Muscle layer of colon (tissue), 2 donors: Measurements from ENCODE around the gene PGM3.

Experiments used
- H3K27ac ChIP-seq: one replicate; pipeline ENCODE4 v1.7.0; 2013; ENCODE audit warnings: low read depth, mild to moderate bottlenecking, low read length, moderate library complexity
- H3K27me3 ChIP-seq, 2 donors: one replicate each; pipeline ENCODE4 v1.7.0; 2013; ENCODE audit warnings: low read length in 2 of 2, mild to moderate bottlenecking in 2 of 2; ENCODE audit not compliant: insufficient read depth in 2 of 2, control insufficient read depth in 1 of 2
- H3K36me3 ChIP-seq: one replicate; pipeline ENCODE4 v1.7.0; 2013; ENCODE audit warnings: mild to moderate bottlenecking, low read length; ENCODE audit not compliant: insufficient read depth
- H3K4me1 ChIP-seq: one replicate; pipeline ENCODE4 v1.7.0; 2013; ENCODE audit warnings: mild to moderate bottlenecking, low read length; ENCODE audit not compliant: insufficient read depth
- H3K4me3 ChIP-seq, 2 donors: one replicate each; pipeline ENCODE4 v1.7.0; 2013; ENCODE audit warnings: low read length in 2 of 2, low read depth in 1 of 2, mild to moderate bottlenecking in 1 of 2, moderate library complexity in 1 of 2
- H3K9ac ChIP-seq: one replicate; pipeline ENCODE4 v1.7.0; 2013; ENCODE audit warnings: low read length
- H3K9me3 ChIP-seq: one replicate; pipeline ENCODE4 v1.7.0; 2013; ENCODE audit warnings: mild to moderate bottlenecking, low read length
- donor health status: abdominal sarcoma.
- donor health status: Adenocarcinoma of cecum.

PGM3 gene, protein sequence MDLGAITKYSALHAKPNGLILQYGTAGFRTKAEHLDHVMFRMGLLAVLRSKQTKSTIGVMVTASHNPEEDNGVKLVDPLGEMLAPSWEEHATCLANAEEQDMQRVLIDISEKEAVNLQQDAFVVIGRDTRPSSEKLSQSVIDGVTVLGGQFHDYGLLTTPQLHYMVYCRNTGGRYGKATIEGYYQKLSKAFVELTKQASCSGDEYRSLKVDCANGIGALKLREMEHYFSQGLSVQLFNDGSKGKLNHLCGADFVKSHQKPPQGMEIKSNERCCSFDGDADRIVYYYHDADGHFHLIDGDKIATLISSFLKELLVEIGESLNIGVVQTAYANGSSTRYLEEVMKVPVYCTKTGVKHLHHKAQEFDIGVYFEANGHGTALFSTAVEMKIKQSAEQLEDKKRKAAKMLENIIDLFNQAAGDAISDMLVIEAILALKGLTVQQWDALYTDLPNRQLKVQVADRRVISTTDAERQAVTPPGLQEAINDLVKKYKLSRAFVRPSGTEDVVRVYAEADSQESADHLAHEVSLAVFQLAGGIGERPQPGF

DNA sequence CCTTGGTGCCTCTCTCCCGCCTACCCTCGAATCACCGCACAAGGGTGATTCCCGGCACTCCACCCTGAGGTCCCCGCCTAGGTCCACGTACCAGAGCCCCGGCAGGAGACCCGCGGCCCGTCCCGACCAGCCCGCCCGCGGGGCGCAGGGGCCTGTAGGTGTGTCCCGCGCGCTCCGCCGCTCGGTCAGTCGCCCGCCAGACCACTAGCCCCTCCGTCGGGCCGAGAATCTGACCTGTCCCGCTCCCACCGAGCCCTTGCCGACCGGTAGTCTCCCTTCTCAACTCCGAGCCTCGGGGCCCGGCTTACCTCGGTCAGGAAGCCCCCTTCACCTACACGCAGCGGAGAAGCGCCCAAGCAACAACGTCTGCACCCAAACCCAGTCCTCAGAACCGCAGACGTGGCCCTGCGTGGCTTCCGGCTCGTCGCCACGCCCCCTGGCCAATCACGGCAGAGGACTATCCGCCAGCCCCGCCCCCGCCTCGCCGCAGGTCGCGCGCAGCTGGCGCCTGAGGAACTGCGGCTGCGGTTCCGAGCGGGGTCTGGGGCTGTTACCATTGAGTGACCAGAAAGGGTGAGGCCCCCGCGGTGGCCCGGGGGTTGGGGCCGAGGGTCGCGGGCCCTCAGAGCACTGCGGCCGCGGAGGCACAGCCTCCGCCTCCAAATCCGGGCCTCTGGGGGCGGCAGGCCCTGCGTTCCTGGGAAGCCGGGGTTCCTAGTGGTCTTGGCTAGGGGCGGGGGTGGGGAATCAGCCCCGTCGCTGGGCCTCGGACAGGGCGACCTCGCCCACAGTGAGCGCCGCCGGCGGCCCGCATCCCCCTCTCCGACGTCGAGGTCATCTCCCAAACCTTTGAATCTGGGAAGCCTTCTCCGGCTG is at the start of gene PGM3, which contains the start of gene RWDD2A:
Gene PGM3 (minus strand): TSS at position 395 of the 876 bp plus-strand sequence. CDS start 2,253 bp downstream, outside the sequence.
Gene RWDD2A (plus strand): TSS at position 487 of the 876 bp plus-strand sequence. CDS start 1,095 bp downstream, outside the sequence.
- Histone ChIP-seq H3K4me1 (peaks cover 11% of the 10 kb centered on the region), H3K27me3 (no peaks in the 10 kb centered on the region), H3K9ac (peak within 1 kb of the TSS; percentile 73), H3K4me3 (peak within 1 kb of the TSS; percentile 78 to 98), H3K9me3 (no peaks in the 10 kb centered on the region), H3K27ac (peak within 1 kb of the TSS; percentile 91), H3K36me3 (peaks cover 15% of the 10 kb centered on the region)

DNA sequence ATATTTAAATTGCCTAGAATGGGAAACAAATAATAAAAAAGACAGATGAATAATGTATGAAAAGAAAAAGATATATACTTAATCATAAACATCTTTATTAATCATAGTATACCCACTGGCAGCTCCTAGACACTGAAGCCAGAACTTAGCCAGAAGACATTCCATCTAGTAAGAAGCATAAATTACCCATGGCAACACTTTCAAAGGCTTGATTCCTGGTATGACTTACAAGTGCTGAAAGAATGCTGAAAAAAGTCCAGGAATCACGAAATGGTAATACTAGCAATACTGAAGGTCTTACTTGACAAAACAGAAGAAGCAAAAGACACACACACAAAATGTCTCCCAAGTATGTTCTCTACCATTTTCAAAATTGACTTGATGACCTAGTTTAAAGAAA is 38.1 kb upstream of the PGM3 start:
- Histone ChIP-seq H3K27ac (no peak overlapping the region), H3K9ac (no peak overlapping the region), H3K4me1 (no peaks in the 10 kb centered on the region), H3K9me3 (no peaks in the 10 kb centered on the region), H3K27me3 (no peaks in the 10 kb centered on the region), H3K4me3 (no peak overlapping the region), H3K36me3 (no peaks in the 10 kb centered on the region)

DNA sequence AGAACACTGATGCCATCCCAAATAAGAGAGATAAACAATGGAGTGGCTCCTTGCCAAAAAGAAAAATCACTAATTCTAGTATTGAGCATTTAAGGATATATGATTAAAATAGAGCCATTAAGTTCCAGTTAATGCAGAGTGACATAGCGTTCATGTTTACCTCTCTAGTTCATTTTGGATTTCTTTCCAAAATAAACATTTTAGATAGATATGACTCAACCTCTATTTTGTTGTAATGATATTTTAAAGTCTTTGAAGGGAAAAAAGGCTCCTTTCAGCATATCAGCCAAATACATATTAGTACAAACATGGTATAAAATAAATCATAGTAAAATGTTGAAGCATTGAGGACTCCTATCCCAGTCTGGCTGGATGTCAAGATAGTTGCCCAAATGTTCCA is 33.5 kb upstream of the PGM3 start:
- Histone ChIP-seq H3K36me3 (no peaks in the 10 kb centered on the region), H3K4me1 (no peaks in the 10 kb centered on the region), H3K9me3 (no peaks in the 10 kb centered on the region), H3K27ac (no peak overlapping the region), H3K4me3 (no peak overlapping the region), H3K9ac (no peak overlapping the region), H3K27me3 (no peaks in the 10 kb centered on the region)

DNA sequence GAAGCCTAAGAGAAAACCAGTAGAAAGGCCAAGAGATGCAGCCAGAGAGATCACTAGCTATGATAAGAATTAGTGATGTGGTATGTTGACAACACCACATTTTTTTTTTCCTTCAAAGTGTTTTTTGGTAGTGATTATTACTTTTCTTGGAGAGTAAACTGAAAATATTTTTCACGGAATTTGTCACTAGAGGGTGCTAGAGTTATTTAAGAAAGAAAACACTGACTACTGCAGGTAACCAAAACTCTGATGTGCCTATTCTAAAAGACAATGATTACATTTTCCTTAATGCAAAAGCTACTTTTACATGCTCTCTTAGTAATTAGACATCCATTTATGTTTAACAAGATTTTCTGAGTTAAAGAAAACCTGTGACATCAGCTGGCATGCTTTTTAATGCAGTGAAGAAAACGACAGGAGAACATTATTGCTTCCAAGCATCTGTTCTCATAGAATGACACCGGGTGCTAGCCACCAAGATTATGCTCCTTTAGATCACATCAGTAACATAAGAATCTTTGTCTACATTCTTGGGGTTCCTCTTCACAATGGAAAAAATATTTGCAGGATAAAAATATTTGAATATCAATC is 28.9 kb upstream of the PGM3 start:
- Histone ChIP-seq H3K27ac (no peak overlapping the region), H3K27me3 (no peaks in the 10 kb centered on the region), H3K9ac (no peak overlapping the region), H3K36me3 (no peaks in the 10 kb centered on the region), H3K4me3 (no peak overlapping the region), H3K9me3 (no peaks in the 10 kb centered on the region), H3K4me1 (no peaks in the 10 kb centered on the region)

DNA sequence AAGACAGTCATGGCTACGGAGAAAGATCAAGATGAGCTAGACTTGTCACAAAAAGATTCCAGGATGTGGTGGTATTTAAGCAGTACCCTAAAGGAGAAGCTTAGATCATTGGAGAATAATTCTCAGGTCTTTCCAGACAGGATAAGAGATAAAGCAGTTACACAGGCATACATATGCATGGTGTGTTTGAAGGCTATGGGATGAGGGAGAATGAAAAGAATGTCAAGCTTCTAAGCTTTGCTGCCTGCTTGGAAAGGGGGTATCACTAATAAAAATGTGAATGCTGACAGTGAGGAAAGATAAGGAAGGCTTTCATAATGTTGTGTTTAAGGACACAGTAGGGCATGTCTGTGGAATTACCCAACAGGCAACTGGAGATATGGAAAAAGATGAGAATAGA is 28.2 kb upstream of the PGM3 start:
- no peak overlapping the region for H3K9ac ChIP-seq
- H3K4me1 ChIP-seq: no peaks in the 10 kb centered on the region
- H3K9me3 ChIP-seq: no peaks in the 10 kb centered on the region
- H3K4me3 ChIP-seq: no peak overlapping the region
- H3K27ac ChIP-seq: no peak overlapping the region
- H3K27me3 ChIP-seq: no peaks in the 10 kb centered on the region
- H3K36me3 ChIP-seq: no peaks in the 10 kb centered on the region

DNA sequence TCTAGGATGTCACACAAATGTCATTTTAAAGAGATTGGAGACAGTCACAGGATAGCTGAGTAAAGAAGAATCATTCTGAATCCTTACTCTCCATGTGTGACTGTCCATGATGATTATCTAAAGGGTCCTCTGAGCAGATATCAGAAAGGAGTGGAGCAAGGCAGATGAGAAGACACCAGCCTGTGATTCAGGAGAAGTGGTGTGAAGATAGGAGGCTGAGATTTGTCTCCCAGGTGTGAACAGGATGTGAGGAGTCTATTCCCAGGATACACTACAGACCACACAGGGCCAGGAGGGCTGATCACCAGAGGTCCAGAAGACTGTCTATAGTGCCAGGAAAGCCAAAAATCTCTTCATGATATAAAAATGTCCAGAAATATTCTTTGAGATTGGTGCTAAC is 27.1 kb upstream of the PGM3 start:
- no peak overlapping the region for H3K4me3 ChIP-seq
- no peak overlapping the region for H3K27ac ChIP-seq
- H3K27me3 ChIP-seq: no peaks in the 10 kb centered on the region
- no peaks in the 10 kb centered on the region for H3K4me1 ChIP-seq
- H3K9me3 ChIP-seq: no peaks in the 10 kb centered on the region
- H3K9ac ChIP-seq: no peak overlapping the region
- H3K36me3 ChIP-seq: no peaks in the 10 kb centered on the region

DNA sequence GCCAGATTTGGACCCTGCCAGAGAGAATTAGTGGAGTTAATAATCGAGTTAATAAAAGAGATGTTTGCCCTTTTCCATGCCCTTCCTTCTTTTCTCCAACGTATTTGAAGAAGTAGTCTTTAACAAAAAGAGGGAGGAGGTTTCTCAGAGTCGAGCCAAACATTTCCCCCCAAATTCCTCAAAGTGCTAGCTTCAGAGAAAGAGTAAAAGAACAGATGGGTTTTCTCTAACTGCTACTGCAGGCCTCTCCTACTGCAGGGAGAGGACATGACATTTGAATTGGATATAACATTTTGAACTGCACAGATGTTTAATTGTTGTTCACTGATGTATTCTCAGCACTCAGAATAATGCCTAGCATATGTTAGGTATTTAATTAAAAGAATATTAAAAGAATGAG is 25.6 kb upstream of the PGM3 start:
- Histone ChIP-seq H3K4me3 (no peak overlapping the region), H3K36me3 (no peaks in the 10 kb centered on the region), H3K27ac (no peak overlapping the region), H3K9ac (no peak overlapping the region), H3K27me3 (no peaks in the 10 kb centered on the region), H3K9me3 (no peaks in the 10 kb centered on the region), H3K4me1 (no peaks in the 10 kb centered on the region)

DNA sequence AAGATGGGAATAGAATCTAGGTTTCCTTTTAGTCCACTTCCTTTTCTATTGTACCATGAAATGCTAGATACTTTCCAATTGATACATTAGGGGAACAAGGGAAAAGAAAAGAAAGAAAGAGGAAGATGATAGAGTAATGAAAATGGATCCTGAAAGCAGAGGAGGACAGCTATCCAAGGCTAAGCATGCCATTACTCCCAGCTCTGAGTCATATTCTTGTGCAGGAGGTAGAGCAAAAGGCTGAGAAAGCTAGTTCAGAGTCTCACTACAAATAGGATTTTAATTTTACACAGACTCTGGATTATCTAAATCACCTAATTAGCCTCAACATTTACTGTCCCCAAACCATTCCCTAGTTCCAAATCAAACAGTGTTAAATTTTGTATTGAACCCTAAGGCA is 23.7 kb upstream of the PGM3 start:
- H3K27me3 ChIP-seq: no peaks in the 10 kb centered on the region
- no peak overlapping the region for H3K27ac ChIP-seq
- H3K36me3 ChIP-seq: no peaks in the 10 kb centered on the region
- no peak overlapping the region for H3K9ac ChIP-seq
- no peak overlapping the region for H3K4me3 ChIP-seq
- no peaks in the 10 kb centered on the region for H3K4me1 ChIP-seq
- no peaks in the 10 kb centered on the region for H3K9me3 ChIP-seq

DNA sequence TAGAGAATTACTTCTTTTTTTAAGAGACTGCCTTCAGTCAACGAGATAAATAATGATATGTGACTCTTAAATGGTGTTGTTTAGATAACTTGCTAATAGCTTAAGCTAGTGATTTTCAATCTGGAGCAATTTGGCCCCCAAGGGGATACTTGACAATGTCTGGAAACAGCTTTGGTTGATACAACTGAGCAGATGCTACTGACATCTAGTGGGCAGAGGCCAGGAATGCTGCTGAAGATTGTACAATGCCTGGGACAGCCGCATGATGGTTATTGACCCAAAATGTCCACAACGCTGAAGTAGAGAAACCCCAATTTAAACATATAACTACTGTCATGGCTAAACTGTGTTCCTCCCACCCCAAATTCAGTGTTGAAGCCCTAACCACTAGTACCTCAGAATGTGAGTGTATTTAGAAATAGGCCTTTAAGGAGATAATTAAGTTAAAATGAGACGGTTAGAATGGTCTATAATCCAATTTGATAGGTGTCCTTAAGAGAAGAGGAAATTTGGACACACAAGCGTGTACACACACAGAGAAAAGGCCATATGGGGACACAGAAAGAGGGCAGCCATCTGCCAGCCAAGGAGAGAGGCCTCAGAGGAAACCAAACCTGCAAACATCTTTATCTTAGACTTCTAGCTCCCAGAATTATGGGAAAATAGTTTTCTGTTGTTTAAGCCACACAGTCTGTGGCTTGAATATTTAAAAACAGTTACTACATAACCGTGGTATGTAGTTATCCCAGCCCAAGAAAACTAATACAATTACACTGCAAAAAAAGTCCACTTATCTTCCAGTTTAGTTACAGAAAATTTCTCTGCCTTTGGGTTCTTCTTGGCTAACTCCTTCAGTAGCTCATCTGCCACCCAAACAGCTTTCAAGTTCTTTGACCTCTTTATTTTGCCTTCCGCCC is 22.3 kb upstream of the PGM3 start:
- Histone ChIP-seq H3K4me3 (no peak overlapping the region), H3K4me1 (no peaks in the 10 kb centered on the region), H3K9me3 (no peaks in the 10 kb centered on the region), H3K27me3 (no peaks in the 10 kb centered on the region), H3K36me3 (no peaks in the 10 kb centered on the region), H3K9ac (no peak overlapping the region), H3K27ac (no peak overlapping the region)

DNA sequence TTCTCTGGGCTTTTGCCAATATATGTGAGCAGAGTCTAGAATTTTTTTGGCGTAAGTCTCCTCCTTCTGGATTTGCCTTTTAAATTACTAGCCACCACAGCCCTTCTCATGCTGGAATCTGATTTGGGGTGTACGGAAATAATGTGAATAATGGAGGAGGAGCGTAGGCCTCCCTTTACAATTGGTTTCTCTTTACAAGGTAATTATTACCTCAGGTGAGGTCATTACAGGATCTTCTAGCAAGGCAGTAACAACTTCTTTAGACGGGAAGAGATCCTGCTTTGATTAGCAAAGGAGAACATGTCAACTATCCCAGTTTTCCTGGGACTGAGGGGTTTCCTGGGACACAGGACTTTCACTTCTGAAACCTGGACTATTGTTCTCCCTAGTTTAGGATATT is 9.0 kb upstream of the PGM3 start:
- Histone ChIP-seq H3K4me3 (no peak overlapping the region), H3K27me3 (no peaks in the 10 kb centered on the region), H3K9me3 (no peaks in the 10 kb centered on the region), H3K36me3 (peaks cover 6% of the 10 kb centered on the region), H3K27ac (no peak overlapping the region), H3K9ac (no peak overlapping the region), H3K4me1 (no peaks in the 10 kb centered on the region)
